K562 (cell line): ENCODE measurements around the gene KNCN. TPM values are rescaled to one million over a fixed set of nuclear protein-coding genes. Genes with fewer than 3 reads are reported as not detected.

Experiments
- BHLHE40 ChIP-seq: IDR thresholded peaks from 2 replicates; pipeline ENCODE4 v1.6.1; 2011; ENCODE audit warnings: low read length, improper control_type of control experiment
- CTBP1 ChIP-seq: fragments of 450-650 bp; IDR thresholded peaks from 2 replicates; pipeline ENCODE4 v1.6.1; 2016; ENCODE audit warnings: borderline replicate concordance
- CXXC5 ChIP-seq: fragments of 250-450 bp; sonication (Bioruptor Pico); IDR thresholded peaks from 2 replicates; pipeline ENCODE4 v1.8.0; 2022; ENCODE audit warnings: inconsistent platforms, mild to moderate bottlenecking, moderate library complexity
- HDAC2 ChIP-seq: fragments of 450-650 bp; IDR thresholded peaks from 2 replicates; pipeline ENCODE4 v1.6.1; 2016; ENCODE audit warnings: mild to moderate bottlenecking
- REST ChIP-seq, 2 experiments: fragments of 450-650 bp; formaldehyde crosslinking in 1 of 2; IDR thresholded peaks; 2 replicates each; pipeline versions ENCODE4 v1.4.0 to v1.6.1; 2014 to 2020; ENCODE audit warnings: mild to moderate bottlenecking in 2 of 2, borderline replicate concordance in 1 of 2, low read depth in 1 of 2
- SMC3 ChIP-seq: conservative IDR thresholded peaks from 2 replicates; pipeline ENCODE4 v1.6.1; 2011; ENCODE audit warnings: low read depth, low read length, improper control_type of control experiment; ENCODE audit not compliant: insufficient read depth
- ZBTB11 ChIP-seq, 3 experiments: fragments of 200-800 bp in 1 of 3; fragments of 250-450 bp in 1 of 3; fragments of 450-650 bp in 1 of 3; sonication (Bioruptor Pico) in 1 of 3; sonication (Bioruptor generic) in 1 of 3; formaldehyde crosslinking in 1 of 3; IDR thresholded peaks; 2 replicates each; pipeline versions ENCODE4 v1.6.1 to v1.8.0; 2016 to 2022; ENCODE audit warnings: mild to moderate bottlenecking in 2 of 3, missing genetic modification characterization in 2 of 3, missing compliant biosample characterization in 1 of 3, moderate library complexity in 1 of 3
- ZNF316 ChIP-seq: fragments of 450-650 bp; IDR thresholded peaks from 2 replicates; pipeline ENCODE4 v1.6.1; 2016
- polyA plus RNA-seq, 8 experiments: library from polyadenylated mRNA; depleted of rRNA in 4 of 8; stranded (reverse) in 5 of 8; unstranded in 3 of 8; fragments of >200 nt; fragmentation: Nextera tagmentation in 2 of 8; fragmentation: Illumina TruSeq in 1 of 8; extraction: Ambion mirVana in 2 of 8; extraction: Trizol in 1 of 8; gene quantifications; 2 replicates each; pipeline versions ENCODE4 v1.2.1 to v1.2.3, GENCODE V29; 2011 to 2014; ENCODE audit warnings: inconsistent platforms in 1 of 8, missing spikeins in 1 of 8
- total RNA-seq, 7 experiments: library from RNA; depleted of rRNA in 6 of 7; stranded (reverse); fragments of >200 nt in 6 of 7; fragmentation: Illumina TruSeq in 2 of 7; extraction: Trizol in 2 of 7; gene quantifications; 2 replicates each; pipeline versions ENCODE4 v1.2.1 to v1.2.3, GENCODE V29; 2011 to 2021; ENCODE audit warnings: low replicate concordance in 1 of 7
- TF ChIP-seq, protein P1 (sequence below): fragments of 450-650 bp; IDR thresholded peaks from 2 replicates; pipeline ENCODE4 v1.6.1; 2018; ENCODE audit not compliant: partially characterized antibody
- TF ChIP-seq, protein P2 (sequence below): fragments of 450-650 bp; IDR thresholded peaks from 2 replicates; pipeline ENCODE4 v1.6.1; 2016

Gene KNCN
- total and polyA plus RNA-seq, 9 of the 15 experiments (the other 6 are each of a cell fraction or from before 2014, with no cell fraction given), result not detected

DNA sequence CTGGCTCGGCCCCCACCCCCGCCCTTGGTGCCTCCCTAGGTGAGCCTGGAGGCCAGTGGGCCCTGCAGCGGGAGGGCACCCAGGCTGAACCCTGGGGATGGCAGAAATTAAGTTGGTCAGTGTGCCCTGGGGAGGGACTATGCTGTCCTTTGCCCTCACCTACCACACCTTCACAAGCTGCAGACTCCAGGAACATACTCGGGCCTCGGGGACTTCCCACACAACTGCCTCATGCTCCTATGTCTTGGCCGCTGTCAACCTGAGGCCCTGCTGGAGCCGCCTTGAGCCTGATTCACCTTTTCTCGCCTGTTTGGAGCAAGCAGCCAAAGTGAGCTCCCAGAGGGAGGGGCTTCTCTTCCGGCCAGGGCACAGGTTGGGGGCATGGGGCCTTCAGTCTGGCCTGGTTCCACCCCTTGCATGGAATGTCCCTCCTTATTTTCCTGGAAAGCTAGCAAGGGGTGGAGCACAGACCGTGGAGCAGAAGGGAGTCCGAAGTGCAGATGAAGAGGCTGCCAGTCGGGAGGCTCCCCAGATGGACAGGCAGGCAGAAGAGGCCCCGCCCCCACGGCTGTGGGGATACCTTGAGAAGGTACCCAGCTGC lies 24.7 kb downstream of the KNCN start (continued):
- TF ChIP-seq, protein P1, sequence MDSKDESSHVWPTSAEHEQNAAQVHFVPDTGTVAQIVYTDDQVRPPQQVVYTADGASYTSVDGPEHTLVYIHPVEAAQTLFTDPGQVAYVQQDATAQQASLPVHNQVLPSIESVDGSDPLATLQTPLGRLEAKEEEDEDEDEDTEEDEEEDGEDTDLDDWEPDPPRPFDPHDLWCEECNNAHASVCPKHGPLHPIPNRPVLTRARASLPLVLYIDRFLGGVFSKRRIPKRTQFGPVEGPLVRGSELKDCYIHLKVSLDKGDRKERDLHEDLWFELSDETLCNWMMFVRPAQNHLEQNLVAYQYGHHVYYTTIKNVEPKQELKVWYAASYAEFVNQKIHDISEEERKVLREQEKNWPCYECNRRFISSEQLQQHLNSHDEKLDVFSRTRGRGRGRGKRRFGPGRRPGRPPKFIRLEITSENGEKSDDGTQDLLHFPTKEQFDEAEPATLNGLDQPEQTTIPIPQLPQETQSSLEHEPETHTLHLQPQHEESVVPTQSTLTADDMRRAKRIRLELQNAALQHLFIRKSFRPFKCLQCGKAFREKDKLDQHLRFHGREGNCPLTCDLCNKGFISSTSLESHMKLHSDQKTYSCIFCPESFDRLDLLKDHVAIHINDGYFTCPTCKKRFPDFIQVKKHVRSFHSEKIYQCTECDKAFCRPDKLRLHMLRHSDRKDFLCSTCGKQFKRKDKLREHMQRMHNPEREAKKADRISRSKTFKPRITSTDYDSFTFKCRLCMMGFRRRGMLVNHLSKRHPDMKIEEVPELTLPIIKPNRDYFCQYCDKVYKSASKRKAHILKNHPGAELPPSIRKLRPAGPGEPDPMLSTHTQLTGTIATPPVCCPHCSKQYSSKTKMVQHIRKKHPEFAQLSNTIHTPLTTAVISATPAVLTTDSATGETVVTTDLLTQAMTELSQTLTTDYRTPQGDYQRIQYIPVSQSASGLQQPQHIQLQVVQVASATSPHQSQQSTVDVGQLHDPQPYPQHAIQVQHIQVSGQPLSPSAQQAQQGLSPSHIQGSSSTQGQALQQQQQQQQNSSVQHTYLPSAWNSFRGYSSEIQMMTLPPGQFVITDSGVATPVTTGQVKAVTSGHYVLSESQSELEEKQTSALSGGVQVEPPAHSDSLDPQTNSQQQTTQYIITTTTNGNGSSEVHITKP, result peak; percentile 39
- TF ChIP-seq SMC3, result no peak
- TF ChIP-seq REST (IDR thresholded peaks at IDR 0.05; ENCODE audit: borderline replicate concordance), result peak; percentile 65; the same call in 1 of the 2 replicates
- no peak for TF ChIP-seq REST (CRISPR knock-in tag; IDR thresholded peaks at IDR 0.05; ENCODE audit: low read depth)
- 0 out of 2 replicates have a peak, but pooled peaks have one; percentile 13 for TF ChIP-seq HDAC2
- TF ChIP-seq CTBP1, result peak; percentile 55; the same call in 1 of the 2 replicates
- TF ChIP-seq, protein P2, sequence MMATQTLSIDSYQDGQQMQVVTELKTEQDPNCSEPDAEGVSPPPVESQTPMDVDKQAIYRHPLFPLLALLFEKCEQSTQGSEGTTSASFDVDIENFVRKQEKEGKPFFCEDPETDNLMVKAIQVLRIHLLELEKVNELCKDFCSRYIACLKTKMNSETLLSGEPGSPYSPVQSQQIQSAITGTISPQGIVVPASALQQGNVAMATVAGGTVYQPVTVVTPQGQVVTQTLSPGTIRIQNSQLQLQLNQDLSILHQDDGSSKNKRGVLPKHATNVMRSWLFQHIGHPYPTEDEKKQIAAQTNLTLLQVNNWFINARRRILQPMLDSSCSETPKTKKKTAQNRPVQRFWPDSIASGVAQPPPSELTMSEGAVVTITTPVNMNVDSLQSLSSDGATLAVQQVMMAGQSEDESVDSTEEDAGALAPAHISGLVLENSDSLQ, result peak; percentile 81
- no peak for TF ChIP-seq ZNF316
- TF ChIP-seq CXXC5 (CRISPR knock-in tag), result peak; percentile 42
- 0 out of 6 replicates have a peak, but pooled peaks of 1 of the 3 experiments have one; percentile 18 for TF ChIP-seq ZBTB11 (CRISPR knock-in tag; IDR thresholded peaks at IDR 0.05)
- TF ChIP-seq BHLHE40, result 0 out of 2 replicates have a peak, but pooled peaks have one; percentile 13
